GM18517 (cell line): ENCODE results near the gene IRF2BPL.

ENCODE experiments used
- ATAC-seq: cut with Tn5 transposase; IDR thresholded peaks from one replicate; pipeline ENCODE4 v1.9.1; 2021; ENCODE audit warnings: mild to moderate bottlenecking, moderate library complexity; ENCODE audit not compliant: unreplicated experiment

IRF2BPL gene

GRCh38 chr14:77014004-77014604 is 14.4 kb downstream of the IRF2BPL start:
- ATAC-seq, result no peak

GRCh38 chr14:77012193-77012765 is 16.2 kb downstream of the IRF2BPL start:
- ATAC-seq, result no peak

DNA sequence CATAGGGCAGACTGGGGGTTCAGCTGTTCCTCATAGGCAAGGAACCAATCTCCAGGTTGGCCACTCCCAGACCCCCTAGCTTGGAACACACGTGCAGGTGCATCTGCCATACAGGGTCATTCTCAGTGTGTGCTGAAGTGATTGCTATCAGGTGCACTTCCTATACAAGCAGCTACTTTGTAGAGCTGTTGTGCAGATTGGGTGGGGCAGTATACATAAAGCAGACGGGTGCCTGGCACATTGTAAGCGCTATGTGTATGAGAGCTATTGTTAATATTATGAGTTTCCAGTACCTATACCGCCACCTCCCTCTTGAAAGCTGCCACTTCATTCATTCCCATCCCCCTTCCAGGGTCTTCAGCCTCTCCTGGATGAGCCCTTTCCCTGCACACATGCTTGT is 17.3 kb downstream of the IRF2BPL start:
- ATAC-seq, result no peak

- no peak for ATAC-seq
Measured at GRCh38 chr14:77009014-77009413, 19.5 kb downstream of the IRF2BPL start.

DNA sequence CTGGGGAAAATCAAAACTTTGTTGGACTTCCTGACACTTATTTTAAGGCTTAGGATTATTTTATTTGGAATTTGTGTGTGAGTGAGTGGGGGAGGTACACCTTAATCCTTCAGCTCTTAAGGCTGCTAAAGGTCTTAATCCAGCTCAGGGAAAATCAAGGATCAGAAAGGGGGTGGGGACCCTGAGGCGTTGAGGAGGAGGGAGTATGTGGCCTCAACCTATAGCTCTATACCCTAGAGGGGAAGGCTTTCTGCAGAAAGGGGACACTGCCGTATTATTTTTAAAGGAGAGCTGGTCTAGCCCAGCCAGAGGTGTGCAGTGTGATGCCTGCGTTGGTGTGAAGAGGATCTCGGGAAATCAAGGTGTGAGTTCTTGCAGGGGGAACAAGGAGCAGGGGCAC is 20.0 kb downstream of the IRF2BPL start:
- no peak for ATAC-seq

DNA sequence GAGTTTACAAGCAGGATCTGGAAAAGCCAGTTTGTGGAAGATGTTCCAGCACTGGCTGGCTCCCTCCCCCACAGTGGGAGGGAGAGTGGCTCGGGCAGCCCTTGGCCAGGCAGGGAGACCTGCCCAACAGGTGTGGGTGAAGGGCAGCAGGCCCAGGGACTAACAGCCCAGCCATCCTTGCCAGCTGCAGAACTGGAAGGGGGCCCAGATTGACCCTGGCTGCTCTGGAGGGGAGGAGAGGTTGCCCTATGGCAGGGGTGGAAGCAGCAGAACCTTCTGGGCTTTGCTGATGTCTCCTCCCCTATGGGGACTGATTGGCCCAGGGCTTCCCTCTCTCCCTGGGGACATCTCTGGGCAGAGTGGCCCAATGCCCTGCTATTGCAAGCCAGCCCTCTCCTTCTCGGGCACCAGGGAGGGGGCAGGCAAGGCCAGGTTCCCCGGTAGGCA is 20.5 kb downstream of the IRF2BPL start:
- ATAC-seq, result no peak

GRCh38 chr14:77007183-77007974 is 21.1 kb downstream of the IRF2BPL start:
- no peak for ATAC-seq

DNA sequence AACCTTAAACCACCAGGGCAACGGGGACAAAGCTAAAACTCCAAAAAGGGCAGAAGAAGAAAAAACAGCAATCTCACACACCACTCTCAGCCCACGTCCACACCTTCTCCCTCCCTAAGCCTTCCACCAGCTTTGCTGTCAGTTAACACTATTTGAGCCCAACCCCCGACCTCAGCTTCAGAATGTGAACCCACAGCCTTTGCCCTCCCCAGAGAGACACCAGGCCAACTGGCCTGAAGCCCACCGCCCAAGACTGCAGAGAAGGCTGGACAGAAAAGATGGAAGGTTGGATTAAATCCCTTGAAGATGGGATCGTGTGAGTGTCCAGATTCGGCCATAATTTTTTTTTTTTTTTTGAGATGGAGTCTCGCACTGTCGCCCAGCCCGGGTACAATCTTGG is 22.4 kb downstream of the IRF2BPL start:
- no peak for ATAC-seq

DNA sequence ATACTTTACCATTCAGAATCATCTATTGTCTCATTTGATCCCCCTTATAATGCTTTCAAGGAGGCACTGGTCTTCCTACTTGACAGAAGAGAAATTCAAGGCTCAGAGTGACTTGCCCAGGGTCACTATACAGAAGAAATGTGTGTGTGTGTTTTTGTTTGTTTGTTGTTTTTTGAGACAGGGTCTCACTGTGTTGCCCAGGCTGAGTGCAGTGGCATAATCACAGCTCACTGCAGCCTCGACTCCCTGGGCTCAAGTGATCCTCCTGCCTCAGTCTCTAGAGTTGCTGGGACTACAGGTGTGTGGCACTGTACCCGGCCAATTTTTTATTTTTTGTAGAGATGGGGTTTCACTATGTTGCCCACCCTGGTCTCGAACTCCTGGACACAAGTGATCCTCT is 22.9 kb downstream of the IRF2BPL start:
- no peak for ATAC-seq

- no peak for ATAC-seq
Measured at GRCh38 chr14:77004711-77005460, 23.6 kb downstream of the IRF2BPL start.

DNA sequence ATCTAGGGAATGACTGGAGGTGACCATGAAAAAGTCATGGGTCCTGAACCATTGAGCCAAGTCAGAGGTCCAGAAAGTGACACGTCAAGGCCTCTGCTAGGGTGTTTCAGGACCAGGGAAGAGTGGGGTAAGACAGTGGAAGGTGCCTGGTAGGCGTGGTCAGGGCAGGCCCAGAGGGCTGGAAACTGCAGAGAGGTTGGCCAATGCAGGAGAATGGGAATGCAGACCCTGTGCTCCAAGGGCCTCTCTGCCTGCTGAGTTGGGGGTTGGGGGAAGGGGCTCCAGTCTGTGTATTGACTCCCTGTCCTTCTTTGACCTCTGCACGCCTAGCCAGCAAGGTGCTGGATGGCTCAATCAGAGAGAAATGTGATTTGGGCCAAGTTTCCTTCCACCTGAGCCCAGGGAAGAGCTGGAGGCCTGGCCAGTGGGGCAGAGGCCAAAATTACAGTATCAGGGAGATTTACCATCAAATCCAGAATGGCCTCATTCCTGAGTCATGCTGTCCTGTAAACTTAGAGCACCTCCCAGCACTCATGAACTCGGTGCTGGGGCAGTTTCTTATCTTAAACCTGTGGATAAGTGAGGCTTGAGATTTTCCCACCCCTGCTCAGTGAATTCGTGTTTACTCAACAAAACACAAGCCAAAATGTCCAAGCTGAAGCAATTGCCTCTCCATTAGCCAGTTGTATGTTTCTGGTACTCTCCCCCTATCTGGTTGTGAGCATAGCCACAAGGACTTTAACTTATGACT is 24.4 kb downstream of the IRF2BPL start:
- no peak for ATAC-seq

DNA sequence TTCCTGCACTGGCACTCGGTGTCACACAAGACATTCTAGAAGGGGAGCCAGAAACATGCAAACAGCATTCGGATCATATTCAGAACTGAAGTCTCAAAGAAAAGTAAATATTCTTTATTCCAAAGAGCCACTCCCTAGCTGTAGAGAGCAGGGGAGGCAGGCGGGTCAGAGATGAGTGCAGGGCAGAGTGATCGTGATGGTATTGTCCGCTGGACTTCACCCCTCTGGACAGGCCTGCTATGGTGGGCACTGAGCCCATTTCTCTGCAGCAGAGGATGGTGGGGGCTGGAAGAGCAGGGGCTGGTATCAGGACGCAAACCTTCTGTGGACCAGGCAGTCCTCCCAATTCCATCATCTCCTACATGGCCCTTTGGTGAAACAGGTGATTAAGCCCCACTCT is 25.6 kb downstream of the IRF2BPL start:
- no peak for ATAC-seq

GRCh38 chr14:77002335-77002734 is 26.2 kb downstream of the IRF2BPL start:
- no peak for ATAC-seq

GRCh38 chr14:77000340-77001270 is 27.9 kb downstream of the IRF2BPL start:
- ATAC-seq, result peak; percentile 53

DNA sequence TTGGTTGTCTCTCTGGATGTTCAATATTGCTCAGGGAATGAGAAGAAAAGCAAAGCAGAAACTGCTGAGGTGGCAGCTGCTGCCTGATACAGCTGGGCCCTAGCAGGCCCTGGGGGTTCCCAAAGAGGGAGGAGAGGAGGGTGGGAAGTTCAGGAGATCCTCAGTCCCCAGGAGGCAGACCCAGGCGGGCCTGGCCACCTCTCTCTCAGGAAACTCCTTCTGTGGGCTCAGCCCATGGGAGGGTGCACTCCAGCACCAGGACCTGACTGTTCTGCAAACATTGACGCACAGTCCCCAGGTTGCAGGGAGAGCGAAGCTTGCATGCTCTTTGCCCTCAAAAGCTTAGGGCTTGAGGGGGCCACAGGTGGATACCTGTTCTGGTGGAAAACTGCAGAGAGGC is 29.6 kb downstream of the IRF2BPL start:
- ATAC-seq, result no peak

GRCh38 chr14:76997257-76997970 is 31.1 kb downstream of the IRF2BPL start:
- ATAC-seq, result no peak

GRCh38 chr14:76996563-76997146 is 31.9 kb downstream of the IRF2BPL start:
- no peak for ATAC-seq

GRCh38 chr14:76995279-76996035 is 33.1 kb downstream of the IRF2BPL start:
- ATAC-seq, result no peak
